Upper lobe of left lung (tissue), 4 donors: ENCODE measurements around the gene MVD.

ENCODE experiments used
- EP300 ChIP-seq, 4 donors: sonication (generic); formaldehyde crosslinking; IDR thresholded peaks; one replicate each; pipeline ENCODE4 v1.5.1; 2017; ENCODE audit warnings: antibody characterized with exemption in 4 of 4, control low read depth in 2 of 4
- POLR2AphosphoS5 ChIP-seq, 2 donors: sonication (generic); formaldehyde crosslinking; IDR thresholded peaks; one replicate each; pipeline ENCODE4 v1.5.1; 2017; ENCODE audit warnings: antibody characterized with exemption in 2 of 2
- TF ChIP-seq, protein P1 (sequence below), 6 experiments: fragments of 450-650 bp in 4 of 6; fragments of 200-600 bp in 2 of 6; sonication (generic) in 2 of 6; IDR thresholded peaks; one replicate each; pipeline ENCODE4 v1.5.1; 2016 to 2019; ENCODE audit warnings: antibody characterized with exemption in 6 of 6

DNA sequence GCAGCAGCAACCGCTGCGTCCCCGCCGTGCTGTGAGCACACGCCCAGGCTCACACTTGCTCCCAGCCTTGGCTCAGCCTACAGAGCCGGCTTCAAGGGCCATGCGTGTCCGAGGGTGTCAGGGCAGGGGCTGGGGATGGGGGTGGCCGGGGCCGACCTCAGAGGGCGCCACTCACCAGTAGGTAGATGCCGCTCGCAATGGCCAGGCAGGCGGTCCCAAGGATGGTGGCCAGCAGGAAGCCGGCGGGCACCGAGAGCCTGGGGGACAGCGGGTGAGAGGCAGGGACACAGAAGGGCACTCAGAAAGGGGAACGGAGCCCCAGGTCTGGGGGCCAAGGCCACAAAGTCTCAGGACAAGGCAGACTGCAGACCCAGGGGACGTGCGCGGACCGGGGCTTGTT lies 16.9 kb downstream of the MVD start:
- TF ChIP-seq EP300 (IDR thresholded peaks at IDR 0.05), result no peak
- TF ChIP-seq, protein P1, sequence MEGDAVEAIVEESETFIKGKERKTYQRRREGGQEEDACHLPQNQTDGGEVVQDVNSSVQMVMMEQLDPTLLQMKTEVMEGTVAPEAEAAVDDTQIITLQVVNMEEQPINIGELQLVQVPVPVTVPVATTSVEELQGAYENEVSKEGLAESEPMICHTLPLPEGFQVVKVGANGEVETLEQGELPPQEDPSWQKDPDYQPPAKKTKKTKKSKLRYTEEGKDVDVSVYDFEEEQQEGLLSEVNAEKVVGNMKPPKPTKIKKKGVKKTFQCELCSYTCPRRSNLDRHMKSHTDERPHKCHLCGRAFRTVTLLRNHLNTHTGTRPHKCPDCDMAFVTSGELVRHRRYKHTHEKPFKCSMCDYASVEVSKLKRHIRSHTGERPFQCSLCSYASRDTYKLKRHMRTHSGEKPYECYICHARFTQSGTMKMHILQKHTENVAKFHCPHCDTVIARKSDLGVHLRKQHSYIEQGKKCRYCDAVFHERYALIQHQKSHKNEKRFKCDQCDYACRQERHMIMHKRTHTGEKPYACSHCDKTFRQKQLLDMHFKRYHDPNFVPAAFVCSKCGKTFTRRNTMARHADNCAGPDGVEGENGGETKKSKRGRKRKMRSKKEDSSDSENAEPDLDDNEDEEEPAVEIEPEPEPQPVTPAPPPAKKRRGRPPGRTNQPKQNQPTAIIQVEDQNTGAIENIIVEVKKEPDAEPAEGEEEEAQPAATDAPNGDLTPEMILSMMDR (IDR thresholded peaks at IDR 0.05), result no peak
- no peak for TF ChIP-seq POLR2AphosphoS5 (IDR thresholded peaks at IDR 0.05)
